GM20000 (cell line): ENCODE measurements around the gene TRHDE.

Experiments
- DNase-seq: peaks from one replicate; pipeline ENCODE4 v3.0.0; 2012; ENCODE audit warnings: low spot score
- CTCF ChIP-seq: IDR thresholded peaks from 2 replicates; pipeline ENCODE4 v1.5.1; 2012; ENCODE audit warnings: mild to moderate bottlenecking, control low read depth; ENCODE audit errors: extremely low read depth, missing control alignments

TRHDE gene

DNA sequence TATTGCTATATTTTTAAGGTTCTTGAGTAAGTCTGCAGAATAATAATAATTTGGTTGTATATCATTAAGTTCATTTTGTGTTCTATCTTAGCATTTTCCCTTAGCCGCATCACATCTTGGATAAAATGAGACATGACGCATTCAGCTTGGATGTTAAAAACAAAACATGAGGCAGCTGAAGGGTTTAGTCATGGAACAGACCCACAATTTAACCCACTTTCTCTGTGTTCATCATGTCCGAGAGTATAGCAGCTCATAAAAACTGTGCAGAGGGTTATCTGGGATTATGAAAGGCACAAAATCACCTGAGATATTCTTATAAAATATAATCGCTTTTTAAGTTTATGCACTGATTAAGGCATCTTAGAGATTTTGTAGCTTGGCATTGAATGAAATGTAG, 219.3 kb downstream of the TRHDE start:
- TF ChIP-seq CTCF: no peak
- no peak for DNase-seq

DNA sequence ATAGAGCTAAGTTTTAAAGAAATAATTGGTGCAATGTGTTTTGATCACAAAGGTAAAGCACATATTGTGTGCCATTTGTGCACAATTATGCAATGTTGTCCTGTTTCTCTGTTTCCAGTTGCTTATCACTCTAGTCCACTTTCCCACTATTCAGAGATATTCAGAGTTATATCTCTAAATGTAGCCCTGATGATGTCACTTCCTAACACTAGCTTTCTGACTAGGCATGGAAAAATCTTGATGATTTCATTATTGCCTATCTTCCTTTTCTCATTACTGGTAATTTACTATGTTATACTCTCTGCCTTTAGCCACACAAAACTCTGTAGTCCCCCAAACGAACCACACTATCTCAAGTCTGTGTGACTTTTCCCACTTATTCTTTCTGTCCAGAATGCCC, 221.2 kb downstream of the TRHDE start:
- no peak for TF ChIP-seq CTCF
- DNase-seq: no peak

DNA sequence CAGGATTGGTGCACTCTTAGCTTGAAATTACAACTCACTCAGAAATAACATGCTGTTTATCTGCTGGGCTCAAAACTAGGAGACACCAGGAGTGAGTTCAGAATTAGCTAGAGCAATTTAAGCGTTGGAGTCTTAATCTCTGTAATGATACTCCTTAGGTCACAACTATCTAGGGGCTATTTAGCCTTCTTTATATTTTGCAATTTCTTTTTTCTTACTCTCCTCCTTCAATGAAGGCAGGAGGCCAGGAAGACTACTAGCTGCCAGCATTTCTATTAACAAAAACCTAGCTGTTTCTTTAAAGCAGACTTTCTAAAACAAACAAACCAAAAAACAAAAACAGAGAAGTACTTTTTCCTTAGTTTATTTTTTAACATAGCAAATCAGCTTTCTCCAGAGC, 226.2 kb downstream of the TRHDE start:
- DNase-seq: no peak
- no peak for TF ChIP-seq CTCF

DNA sequence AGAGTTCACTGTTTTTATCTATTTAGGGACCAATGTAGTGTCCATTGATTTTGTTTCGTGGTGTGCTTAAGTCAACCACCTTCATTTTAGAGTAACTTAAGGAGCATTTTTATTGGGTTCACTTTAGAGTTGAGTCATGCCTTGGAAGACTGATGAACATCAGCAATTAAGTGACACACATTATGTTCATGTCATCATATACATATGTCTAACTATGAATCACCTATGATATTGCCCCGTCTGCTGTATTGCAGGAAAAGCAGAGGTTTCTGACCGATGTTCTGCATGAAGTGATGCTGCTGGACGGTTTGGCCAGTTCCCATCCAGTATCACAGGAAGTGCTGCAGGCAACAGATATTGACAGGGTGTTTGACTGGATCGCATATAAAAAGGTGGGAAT, 227.1 kb downstream of the TRHDE start:
- no peak for TF ChIP-seq CTCF
- no peak for DNase-seq

DNA sequence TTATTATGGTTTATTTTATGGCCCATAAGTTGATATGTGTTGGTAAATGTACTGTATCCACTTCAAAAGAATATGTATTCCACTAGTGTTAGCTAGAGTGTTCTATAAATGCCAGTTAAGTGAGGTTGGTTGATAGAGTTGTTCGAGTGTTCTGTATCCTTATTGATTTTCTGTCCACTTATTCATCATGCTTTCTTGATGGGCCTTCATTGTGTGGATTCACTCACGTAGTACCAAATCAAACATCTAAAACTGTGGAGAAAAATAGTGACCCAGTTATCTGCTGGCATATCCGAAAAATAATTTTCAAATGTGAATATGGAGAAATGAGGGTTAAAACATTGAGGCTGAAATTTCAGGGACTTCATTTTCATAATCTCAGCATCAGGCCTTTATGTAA, 230.4 kb downstream of the TRHDE start:
- no peak for TF ChIP-seq CTCF

GRCh38 chr12:72505227-72505626, 233.1 kb downstream of the TRHDE start:
- no peak for TF ChIP-seq CTCF
- no peak for DNase-seq

More for the DNA sequence above, 230.4 kb downstream of the TRHDE start:
- DNase-seq: no peak

GRCh38 chr12:72509891-72510290, 237.7 kb downstream of the TRHDE start:
- no peak for TF ChIP-seq CTCF
- no peak for DNase-seq

DNA sequence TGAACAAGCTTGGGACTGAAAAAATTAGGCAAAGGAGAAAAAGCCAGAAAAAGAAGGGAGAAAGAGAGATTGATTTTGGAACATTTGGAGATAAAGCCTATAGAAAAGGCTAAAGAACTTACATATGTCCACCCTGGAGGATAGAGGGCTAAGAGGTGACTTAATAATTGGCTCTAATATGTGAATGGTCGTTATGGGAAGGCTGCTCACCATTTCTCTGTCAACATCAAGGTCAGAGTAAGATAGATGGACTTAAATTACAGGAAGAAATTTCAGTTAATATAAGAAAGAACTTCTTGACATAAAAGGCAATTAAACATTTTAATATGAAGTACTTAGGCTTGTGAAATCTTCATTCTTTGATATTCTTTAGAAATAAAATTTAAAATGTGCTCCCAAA, 238.6 kb downstream of the TRHDE start:
- TF ChIP-seq CTCF: no peak
- DNase-seq: no peak
